Esophagus muscularis mucosa (tissue), 4 donors: Measurements from ENCODE around the gene RFESD.

Experiments used
- CTCF ChIP-seq, 3 experiments: fragments of 200-600 bp in 2 of 3; fragments of 450-650 bp in 1 of 3; sonication (generic) in 2 of 3; IDR thresholded peaks; one replicate each; pipeline ENCODE4 v1.5.1; 2017 to 2019; ENCODE audit warnings: antibody characterized with exemption in 3 of 3, mild to moderate bottlenecking in 2 of 3, moderate library complexity in 1 of 3
- EP300 ChIP-seq: sonication (generic); formaldehyde crosslinking; IDR thresholded peaks from one replicate; pipeline ENCODE4 v1.6.1; 2017; ENCODE audit warnings: antibody characterized with exemption
- POLR2A ChIP-seq: fragments of 450-650 bp; IDR thresholded peaks from one replicate; pipeline ENCODE4 v1.6.1; 2017; ENCODE audit warnings: antibody characterized with exemption, moderate library complexity, mild to moderate bottlenecking, low read depth
- POLR2AphosphoS5 ChIP-seq, 2 donors: sonication (generic); formaldehyde crosslinking; IDR thresholded peaks; one replicate each; pipeline ENCODE4 v1.6.1; 2017; ENCODE audit warnings: antibody characterized with exemption in 2 of 2

DNA sequence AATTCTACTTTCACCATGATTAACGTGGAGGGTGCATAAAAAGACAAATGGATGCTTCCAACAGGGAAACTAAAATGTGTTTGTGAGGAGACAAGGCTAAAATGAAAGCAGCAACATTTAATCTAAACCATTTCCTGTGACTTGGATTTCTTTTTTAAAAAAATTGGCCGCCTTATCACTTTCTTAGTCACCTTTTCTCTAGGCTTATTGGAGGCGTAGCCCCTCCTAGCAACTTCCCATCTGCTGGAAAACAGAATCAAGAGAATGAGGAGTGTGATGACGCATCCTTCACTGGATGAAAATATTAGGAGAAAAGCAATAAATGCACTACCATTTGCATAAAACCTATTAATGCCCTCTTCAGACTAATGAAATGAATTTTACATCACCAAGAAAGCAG lies 27.5 kb upstream of the RFESD start:
- TF ChIP-seq CTCF (IDR thresholded peaks at IDR 0.05) (no peak), POLR2AphosphoS5 (IDR thresholded peaks at IDR 0.05) (no peak), EP300 (no peak), POLR2A (no peak)
